Fibroblast of pulmonary artery (primary cell): ENCODE measurements around the gene MMD.
"Not testable (repeated sequence)": the region's sequence is repeated elsewhere in the genome, so short reads cannot be mapped to it uniquely, and the experiment has no call there.

Experiments
- DNase-seq: peaks from one replicate; pipeline ENCODE4 v3.0.0-alpha.2; 2010; ENCODE audit warnings: low read depth
- H3K4me3 ChIP-seq: replicated peaks from 2 replicates; pipeline ENCODE4 v1.5.1; 2011; ENCODE audit warnings: low read depth, mild to moderate bottlenecking, control low read depth, low read length, moderate library complexity
- TF ChIP-seq, protein P1 (sequence below): IDR thresholded peaks from 2 replicates; pipeline ENCODE4 v1.5.1; 2011; ENCODE audit warnings: mild to moderate bottlenecking, control low read depth, low read length, inconsistent platforms; ENCODE audit errors: missing control alignments

MMD gene

DNA sequence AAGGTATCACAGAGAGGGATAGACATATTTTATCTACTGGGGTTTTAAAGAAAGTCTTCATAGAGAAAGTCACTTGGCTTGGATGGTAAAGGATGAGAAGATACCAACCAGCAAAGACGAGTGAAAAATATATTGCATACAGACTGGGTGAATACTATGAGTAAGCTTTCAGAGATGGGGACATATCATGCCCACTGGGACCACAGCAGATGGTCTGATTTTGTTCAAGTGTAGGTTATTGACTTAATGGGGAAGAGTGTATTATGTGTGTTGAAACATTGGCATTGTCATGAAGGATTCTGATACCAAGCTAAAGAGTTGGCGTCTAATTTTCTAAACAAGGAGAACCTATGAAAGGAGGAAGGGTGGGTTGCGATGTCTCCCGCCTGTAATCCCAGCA, 13.8 kb upstream of the MMD start:
- DNase-seq: no peak
- no peak overlapping the region for H3K4me3 ChIP-seq
- TF ChIP-seq, protein P1, sequence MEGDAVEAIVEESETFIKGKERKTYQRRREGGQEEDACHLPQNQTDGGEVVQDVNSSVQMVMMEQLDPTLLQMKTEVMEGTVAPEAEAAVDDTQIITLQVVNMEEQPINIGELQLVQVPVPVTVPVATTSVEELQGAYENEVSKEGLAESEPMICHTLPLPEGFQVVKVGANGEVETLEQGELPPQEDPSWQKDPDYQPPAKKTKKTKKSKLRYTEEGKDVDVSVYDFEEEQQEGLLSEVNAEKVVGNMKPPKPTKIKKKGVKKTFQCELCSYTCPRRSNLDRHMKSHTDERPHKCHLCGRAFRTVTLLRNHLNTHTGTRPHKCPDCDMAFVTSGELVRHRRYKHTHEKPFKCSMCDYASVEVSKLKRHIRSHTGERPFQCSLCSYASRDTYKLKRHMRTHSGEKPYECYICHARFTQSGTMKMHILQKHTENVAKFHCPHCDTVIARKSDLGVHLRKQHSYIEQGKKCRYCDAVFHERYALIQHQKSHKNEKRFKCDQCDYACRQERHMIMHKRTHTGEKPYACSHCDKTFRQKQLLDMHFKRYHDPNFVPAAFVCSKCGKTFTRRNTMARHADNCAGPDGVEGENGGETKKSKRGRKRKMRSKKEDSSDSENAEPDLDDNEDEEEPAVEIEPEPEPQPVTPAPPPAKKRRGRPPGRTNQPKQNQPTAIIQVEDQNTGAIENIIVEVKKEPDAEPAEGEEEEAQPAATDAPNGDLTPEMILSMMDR: no peak

DNA sequence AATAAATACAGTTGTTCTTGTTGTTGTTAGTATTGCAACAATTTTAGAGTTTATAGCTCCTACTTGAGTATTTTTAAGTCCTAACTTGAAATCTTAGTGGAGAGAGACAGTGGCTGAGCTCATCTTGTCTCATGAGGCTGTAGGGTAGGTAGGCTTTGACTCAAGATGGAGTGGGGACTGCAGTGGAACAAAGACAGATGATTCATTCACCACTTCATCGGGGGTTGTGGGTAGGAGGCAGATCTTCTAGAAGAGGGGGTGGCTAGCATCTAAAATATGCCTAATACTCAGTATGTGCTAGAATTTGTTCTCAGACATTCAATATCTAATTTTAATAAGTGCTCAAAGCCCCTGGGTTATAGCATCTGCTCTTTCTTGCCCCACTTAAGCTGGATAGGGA, 13.1 kb upstream of the MMD start:
- no peak for DNase-seq
- no peak overlapping the region for H3K4me3 ChIP-seq
- TF ChIP-seq, protein P1: no peak

DNA sequence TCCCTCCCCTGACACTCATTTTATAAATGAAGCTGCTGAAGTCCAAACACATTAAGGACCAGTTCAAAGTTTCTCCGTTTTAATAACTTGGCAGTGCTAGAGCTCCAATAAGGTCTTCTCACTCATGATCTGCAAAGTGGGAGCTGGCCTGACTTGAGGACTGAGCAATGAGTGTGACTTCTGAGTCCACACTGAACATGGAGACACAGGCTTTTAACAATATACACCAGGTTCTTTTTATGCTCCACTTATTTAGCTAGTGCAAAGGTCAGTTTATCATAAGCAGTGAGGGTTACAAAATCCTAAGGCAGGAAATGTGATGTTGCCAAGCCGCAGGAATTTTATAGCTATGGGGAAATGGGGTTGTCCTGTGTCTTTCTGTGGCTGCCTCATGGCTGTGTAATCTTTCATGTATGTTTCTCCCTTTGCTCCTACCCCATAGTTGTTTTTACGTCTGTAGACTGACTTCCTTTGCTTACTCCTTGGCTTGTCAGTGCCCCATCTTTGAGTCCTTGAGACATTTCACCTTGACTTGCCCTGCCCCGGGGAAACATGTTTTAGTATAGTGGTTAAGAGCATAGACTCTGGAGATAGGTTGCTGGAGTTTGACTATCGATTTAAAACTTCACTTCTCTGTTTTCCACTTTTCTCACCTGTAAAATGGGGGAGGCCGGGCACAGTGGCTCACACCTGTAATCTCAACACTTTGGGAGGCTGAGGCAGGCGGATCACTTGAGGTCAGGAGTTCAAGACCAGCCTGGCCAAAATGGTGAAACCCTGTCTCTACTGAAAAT, 12.2 kb upstream of the MMD start:
- peak; percentile 96 for DNase-seq
- TF ChIP-seq, protein P1: no peak
- H3K4me3 ChIP-seq: no peak overlapping the region

DNA sequence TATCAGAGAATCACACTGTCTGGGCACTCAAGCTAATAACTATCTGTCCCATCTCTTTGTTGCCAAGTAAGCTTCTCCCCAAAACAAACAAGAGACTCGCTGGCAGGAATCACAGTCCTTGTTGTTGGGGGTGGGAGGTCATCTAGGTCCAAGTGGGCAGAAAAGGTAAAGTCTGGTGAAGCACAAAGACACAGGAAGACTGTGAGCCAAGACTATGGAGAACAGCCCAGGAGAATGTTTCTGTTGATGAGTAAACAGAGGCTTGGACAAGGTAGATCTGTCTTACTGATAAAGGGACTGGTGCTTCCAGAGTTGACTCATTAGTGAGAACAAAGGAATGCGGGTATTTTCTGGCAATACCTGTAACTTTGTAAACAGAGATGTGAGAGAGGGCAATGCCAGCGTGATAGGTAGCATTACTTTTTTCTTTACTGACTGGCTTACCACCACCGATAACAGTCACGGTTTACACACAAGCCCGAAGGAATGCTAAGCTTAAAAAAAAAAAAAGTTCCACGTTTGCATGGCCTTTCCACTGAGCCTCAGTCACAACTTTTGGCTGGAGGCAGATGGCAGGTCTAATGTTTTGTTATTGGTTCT, 11.5 kb upstream of the MMD start:
- TF ChIP-seq, protein P1: no peak
- DNase-seq: no peak
- H3K4me3 ChIP-seq: no peak overlapping the region

DNA sequence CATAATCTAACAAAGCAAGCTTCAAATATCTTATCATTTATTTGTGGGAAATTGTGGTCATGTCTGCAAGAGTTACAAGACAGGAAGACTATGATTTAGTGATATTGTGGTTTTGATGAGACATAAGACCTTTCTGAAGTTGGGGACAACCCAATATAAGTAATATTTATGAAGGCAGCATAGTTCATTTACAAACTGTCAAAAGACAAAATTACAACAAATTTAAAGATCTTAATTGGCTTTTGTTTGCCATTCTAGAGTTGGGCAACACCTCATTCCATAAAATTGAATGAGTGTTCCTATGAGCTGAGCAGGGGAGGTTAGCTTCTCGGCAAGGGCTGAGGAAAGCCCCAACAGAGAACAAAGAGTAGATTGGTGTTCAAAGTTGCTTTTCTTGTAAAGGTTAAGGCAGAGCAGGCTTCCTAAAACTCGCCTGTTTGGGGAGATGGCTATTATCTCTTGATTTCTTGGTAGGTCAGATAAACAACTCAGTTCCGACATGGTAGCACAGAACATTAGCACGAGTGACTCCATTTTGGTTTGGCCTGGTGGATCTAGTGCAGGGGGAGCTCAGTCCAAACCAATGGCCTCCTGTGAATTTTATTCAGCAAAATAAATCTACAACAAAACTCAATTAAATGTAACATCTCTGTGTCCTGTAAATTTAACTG, 10.9 kb upstream of the MMD start:
- TF ChIP-seq, protein P1: no peak
- H3K4me3 ChIP-seq: no peak overlapping the region
- no peak for DNase-seq

DNA sequence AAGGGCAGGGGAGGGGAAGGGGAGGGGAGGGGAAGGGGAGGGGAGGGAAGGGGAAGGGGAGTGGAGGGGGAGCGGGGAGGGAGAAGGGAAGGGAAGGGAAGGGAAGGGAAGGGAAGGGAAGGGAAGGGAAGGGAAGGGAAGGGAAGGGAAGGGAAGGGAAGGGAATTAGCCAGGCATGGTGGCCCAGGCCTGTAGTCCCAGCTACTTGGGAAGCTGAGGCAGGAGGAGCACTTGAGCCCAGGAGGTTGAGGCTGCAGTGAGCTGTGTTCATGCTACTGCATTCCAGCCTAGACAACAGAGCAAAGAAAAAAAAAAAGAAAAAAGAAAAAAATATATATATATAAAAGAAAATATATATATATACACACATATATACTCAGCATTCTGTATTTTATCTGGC, 10.3 kb upstream of the MMD start:
- not testable (repeated sequence) for DNase-seq, H3K4me3 ChIP-seq

DNA sequence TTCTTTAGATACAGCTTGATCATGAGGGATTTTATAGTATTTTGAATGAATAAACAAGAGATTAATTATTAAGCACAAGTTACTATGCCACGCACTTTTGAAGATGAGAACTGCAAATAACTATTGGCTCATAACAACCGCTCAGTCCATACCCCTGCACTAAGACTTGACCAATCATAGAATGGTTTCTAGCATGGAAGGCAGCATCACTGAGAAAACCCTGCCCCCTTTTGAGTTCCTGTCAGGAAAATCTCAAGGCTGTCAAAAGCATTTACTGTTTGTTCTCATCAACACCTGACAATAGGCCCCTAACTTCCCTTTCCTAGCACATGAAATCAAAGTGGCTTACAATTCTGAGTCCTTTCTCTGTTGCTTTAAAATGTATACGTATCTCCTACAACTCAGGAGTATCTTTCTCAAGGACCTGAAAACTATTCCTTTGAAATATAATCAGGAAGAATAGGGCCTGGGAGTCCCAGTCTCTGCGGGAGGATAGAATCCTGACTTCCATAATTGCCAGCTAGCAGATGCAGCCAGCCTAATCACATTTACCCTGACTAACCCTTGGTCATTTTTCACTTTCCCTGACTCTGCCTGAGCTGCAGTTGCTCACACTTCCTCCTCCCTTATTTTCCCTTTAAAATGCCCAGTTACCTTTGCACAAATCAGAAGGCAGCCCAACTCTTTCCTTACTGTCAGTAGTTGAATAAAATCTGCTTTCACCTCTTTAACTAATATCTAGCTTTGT, 9.1 kb upstream of the MMD start:
- no peak for DNase-seq
- TF ChIP-seq, protein P1: no peak
- H3K4me3 ChIP-seq: no peak overlapping the region
